Mesendoderm (in vitro differentiated cells): ENCODE data around the gene FAM53B.

ENCODE experiments used
- DNase-seq: peaks from one replicate; pipeline ENCODE4 v3.0.0; 2013
- H2AK5ac ChIP-seq: 2 replicates; pipeline ENCODE4 v1.6.1; 2013; ENCODE audit warnings: low read length, inconsistent platforms
- H2BK120ac ChIP-seq: 2 replicates; pipeline ENCODE4 v1.6.1; 2013; ENCODE audit warnings: low read depth, mild to moderate bottlenecking, low read length, moderate library complexity, mixed read lengths
- H2BK15ac ChIP-seq: replicated peaks from 2 replicates; pipeline ENCODE4 v1.6.1; 2013; ENCODE audit warnings: low read depth, mild to moderate bottlenecking, moderate library complexity
- H2BK5ac ChIP-seq: 2 replicates; pipeline ENCODE4 v1.6.1; 2013; ENCODE audit warnings: low read length, inconsistent platforms
- H3K18ac ChIP-seq: 2 replicates; pipeline ENCODE4 v1.6.1; 2013; ENCODE audit warnings: mild to moderate bottlenecking, low read length, mixed read lengths
- H3K23ac ChIP-seq: one replicate; pipeline ENCODE4 v1.6.1; 2013; ENCODE audit warnings: low read length
- H3K27ac ChIP-seq: 2 replicates; pipeline ENCODE4 v1.5.1; 2013; ENCODE audit warnings: low read depth, mild to moderate bottlenecking, inconsistent platforms, low read length, moderate library complexity
- H3K27me3 ChIP-seq: 2 replicates; pipeline ENCODE4 v1.6.1; 2013; ENCODE audit warnings: low read length, control low read depth, mild to moderate bottlenecking, inconsistent platforms; ENCODE audit not compliant: insufficient read depth, poor library complexity
- H3K36me3 ChIP-seq: 2 replicates; pipeline ENCODE4 v1.6.1; 2013; ENCODE audit warnings: low read length, inconsistent platforms; ENCODE audit not compliant: control insufficient read depth, insufficient read depth
- H3K4ac ChIP-seq: one replicate; pipeline ENCODE4 v1.6.1; 2013; ENCODE audit warnings: low read depth, mild to moderate bottlenecking, low read length, moderate library complexity
- H3K4me1 ChIP-seq: 2 replicates; pipeline ENCODE4 v1.6.1; 2013; ENCODE audit warnings: low read depth, low read length, inconsistent platforms; ENCODE audit not compliant: control insufficient read depth
- H3K4me2 ChIP-seq: 2 replicates; pipeline ENCODE4 v1.6.1; 2013; ENCODE audit warnings: low read length
- H3K4me3 ChIP-seq: 2 replicates; pipeline ENCODE4 v1.5.1; 2013; ENCODE audit warnings: mild to moderate bottlenecking, low read length
- H3K56ac ChIP-seq: one replicate; pipeline ENCODE4 v1.6.1; 2013; ENCODE audit warnings: low read length
- H3K79me1 ChIP-seq: 2 replicates; pipeline ENCODE4 v1.6.1; 2013; ENCODE audit warnings: low read length, inconsistent platforms
- H3K79me2 ChIP-seq: 2 replicates; pipeline ENCODE4 v1.6.1; 2013; ENCODE audit warnings: mild to moderate bottlenecking, low read length; ENCODE audit not compliant: control insufficient read depth, insufficient read depth
- H3K9ac ChIP-seq: 2 replicates; pipeline ENCODE4 v1.6.1; 2013; ENCODE audit warnings: low read length, inconsistent platforms
- H4K5ac ChIP-seq: one replicate; pipeline ENCODE4 v1.6.1; 2013; ENCODE audit warnings: low read length
- H4K8ac ChIP-seq: one replicate; pipeline ENCODE4 v1.6.1; 2013; ENCODE audit warnings: low read depth, mild to moderate bottlenecking, control low read depth, low read length, moderate library complexity
- WGBS: extraction: QIAGEN DNeasy Blood & Tissue Kit; methylation state at CpG from one replicate; pipeline ENCODE4 v1.1.7; 2013; ENCODE audit warnings: low lambda C conversion rate, missing lambda C conversion rate; ENCODE audit not compliant: insufficient coverage; ENCODE audit errors: extremely low coverage; 5-methylcytosine and 5-hydroxymethylcytosine counted together

The FAM53B gene

DNA sequence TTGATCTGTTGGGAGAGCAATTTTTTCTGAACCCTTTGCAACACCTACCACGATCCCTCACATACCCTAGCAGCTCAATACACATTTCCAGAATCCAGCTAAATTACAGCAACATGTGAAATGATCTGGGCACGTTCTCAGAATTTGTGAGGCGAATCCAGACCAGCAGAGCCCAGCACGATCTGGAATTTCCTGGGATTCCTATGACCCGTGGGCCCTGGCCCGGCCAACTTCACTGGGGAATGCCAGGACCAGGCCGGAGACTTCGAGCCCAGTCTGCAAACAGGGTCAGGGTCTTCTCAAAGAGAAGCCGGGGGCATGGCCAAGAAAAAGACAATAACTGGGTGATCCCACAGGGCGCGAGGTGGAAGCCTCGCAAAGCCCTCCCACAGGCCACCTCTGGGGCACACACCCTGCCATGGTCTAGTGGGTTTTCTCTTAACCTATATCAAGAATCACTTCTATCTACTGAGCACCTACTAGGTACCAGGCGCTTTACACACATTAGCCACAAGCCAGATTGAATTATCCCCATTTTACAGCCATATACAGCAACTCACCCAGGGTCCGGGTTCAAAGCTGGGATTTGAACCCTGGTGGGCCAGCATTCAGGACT is 33.8 kb downstream of the FAM53B start:
- H2AK5ac ChIP-seq = no peak overlapping the region
- no peak overlapping the region for H3K18ac ChIP-seq
- no peak overlapping the region for H2BK5ac ChIP-seq
- WGBS = no CpG with 5 or more reads among the region's 14 CpGs
- peaks cover 7% of the 10 kb centered on the region for H3K4me1 ChIP-seq
- peaks cover 2% of the 10 kb centered on the region for H3K79me2 ChIP-seq
- H3K4me3 ChIP-seq = no peak overlapping the region
- no peak overlapping the region for H3K4me2 ChIP-seq
- peaks cover 22% of the 10 kb centered on the region for H3K79me1 ChIP-seq
- H3K36me3 ChIP-seq = no peaks in the 10 kb centered on the region
- no peak overlapping the region for H2BK15ac ChIP-seq
- no peak overlapping the region for H3K27ac ChIP-seq
- no peak overlapping the region for H4K5ac ChIP-seq
- DNase-seq = no peak
- no peak overlapping the region for H3K56ac ChIP-seq
- no peak overlapping the region for H3K4ac ChIP-seq
- H3K27me3 ChIP-seq = no peaks in the 10 kb centered on the region
- H3K9ac ChIP-seq = no peak overlapping the region
- H2BK120ac ChIP-seq = no peak overlapping the region
- no peak overlapping the region for H4K8ac ChIP-seq
- H3K23ac ChIP-seq = no peak overlapping the region

DNA sequence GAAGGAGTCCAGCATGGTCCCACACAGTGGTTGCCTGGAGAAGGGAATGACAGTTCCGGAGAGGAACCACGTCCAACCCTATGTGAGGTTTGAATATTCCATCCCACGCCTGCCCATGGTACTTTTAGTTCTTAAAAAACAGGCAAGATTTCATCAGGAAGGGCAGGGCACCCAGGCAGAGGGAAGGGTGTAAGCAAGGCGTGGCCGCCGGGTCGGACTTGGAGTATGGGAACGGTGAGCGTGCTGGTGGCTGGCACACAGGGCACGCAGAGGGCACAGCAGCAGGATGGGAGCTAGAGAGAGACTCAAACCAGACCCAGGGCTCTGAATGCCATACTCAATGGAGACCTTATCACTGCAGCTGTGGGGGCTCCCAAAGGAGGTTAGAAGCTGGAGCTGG is 34.3 kb downstream of the FAM53B start:
- no CpG with 5 or more reads among the region's 10 CpGs for WGBS
- H3K9ac ChIP-seq = no peak overlapping the region
- H3K27ac ChIP-seq = no peak overlapping the region
- no peak overlapping the region for H2BK5ac ChIP-seq
- no peak overlapping the region for H4K5ac ChIP-seq
- no peak overlapping the region for H2AK5ac ChIP-seq
- H3K79me2 ChIP-seq = peaks cover 2% of the 10 kb centered on the region
- H3K27me3 ChIP-seq = no peaks in the 10 kb centered on the region
- H3K4me1 ChIP-seq = peaks cover 7% of the 10 kb centered on the region
- no peak overlapping the region for H3K23ac ChIP-seq
- H3K18ac ChIP-seq = no peak overlapping the region
- H2BK15ac ChIP-seq = no peak overlapping the region
- H3K56ac ChIP-seq = no peak overlapping the region
- no peak overlapping the region for H3K4me2 ChIP-seq
- no peak overlapping the region for H2BK120ac ChIP-seq
- H3K4ac ChIP-seq = no peak overlapping the region
- no peak for DNase-seq
- no peak overlapping the region for H4K8ac ChIP-seq
- H3K36me3 ChIP-seq = no peaks in the 10 kb centered on the region
- H3K79me1 ChIP-seq = peaks cover 20% of the 10 kb centered on the region
- H3K4me3 ChIP-seq = no peak overlapping the region

DNA sequence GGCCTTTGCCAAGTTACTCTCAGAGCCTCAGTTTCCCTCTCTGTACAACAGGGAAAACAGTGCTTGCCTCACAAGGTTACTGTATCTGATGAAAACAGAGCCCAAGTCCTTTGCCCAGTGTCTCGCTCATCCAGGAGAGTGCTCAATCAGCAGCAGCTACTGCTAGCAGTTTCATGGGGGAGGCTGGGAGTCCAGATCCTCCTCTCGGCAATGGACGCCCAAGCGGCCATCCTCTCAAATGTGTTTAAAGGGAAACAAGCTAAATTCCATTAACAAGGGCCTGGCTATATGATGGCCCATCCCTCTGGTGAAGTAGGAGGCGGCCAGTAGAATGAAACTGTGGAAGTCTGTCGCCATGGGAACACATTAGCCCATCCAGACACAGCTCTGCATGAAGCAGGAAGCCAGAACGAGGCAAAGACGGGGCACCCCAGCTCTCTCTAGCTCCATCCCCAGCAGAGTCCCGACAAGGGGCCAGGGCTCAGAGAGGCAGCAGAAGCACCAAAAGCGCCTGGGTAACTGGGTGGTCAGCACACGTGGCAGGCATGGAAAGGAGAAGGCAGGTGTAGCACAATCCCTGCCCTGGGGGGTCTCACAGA is 35.2 kb downstream of the FAM53B start:
- H3K79me2 ChIP-seq = peaks cover 2% of the 10 kb centered on the region
- peak; percentile 82 for DNase-seq
- no peak overlapping the region for H3K4me2 ChIP-seq
- no peak overlapping the region for H4K5ac ChIP-seq
- WGBS = no CpG with 5 or more reads among the region's 11 CpGs
- no peak overlapping the region for H2BK5ac ChIP-seq
- peaks cover 20% of the 10 kb centered on the region for H3K79me1 ChIP-seq
- no peak overlapping the region for H2BK15ac ChIP-seq
- H2AK5ac ChIP-seq = no peak overlapping the region
- H2BK120ac ChIP-seq = no peak overlapping the region
- H3K36me3 ChIP-seq = no peaks in the 10 kb centered on the region
- H3K4ac ChIP-seq = no peak overlapping the region
- peaks cover 7% of the 10 kb centered on the region for H3K4me1 ChIP-seq
- H3K18ac ChIP-seq = no peak overlapping the region
- no peak overlapping the region for H3K9ac ChIP-seq
- H3K27me3 ChIP-seq = no peaks in the 10 kb centered on the region
- no peak overlapping the region for H3K56ac ChIP-seq
- no peak overlapping the region for H3K23ac ChIP-seq
- no peak overlapping the region for H3K27ac ChIP-seq
- no peak overlapping the region for H3K4me3 ChIP-seq
- H4K8ac ChIP-seq = no peak overlapping the region

DNA sequence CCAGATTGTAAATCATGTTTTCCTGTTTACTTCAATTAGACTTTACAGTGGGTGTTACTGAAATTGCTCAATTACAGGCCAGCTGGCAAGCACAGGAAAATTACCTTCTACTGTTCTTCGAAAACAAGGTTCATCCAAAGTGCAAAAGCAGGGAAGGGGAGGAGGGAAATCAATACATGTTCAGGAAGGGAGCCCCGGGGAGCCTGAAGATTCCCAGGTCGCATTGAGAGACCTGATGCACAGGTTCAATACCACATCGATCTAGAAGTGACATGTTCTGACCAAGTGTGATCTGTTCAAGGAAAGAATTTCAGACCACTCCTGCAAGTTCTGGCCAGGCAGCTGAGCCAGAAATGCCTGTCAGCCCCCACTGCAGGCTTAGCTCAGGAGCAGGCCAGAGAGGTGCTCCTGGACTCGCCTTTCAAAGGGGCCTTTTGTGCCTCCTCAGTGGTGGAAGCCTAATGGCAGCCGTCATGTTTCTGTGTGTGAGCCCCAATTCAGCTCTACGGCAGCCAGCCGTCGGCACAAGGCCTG is 35.9 kb downstream of the FAM53B start:
- Histone ChIP-seq H3K4me1 (peaks cover 7% of the 10 kb centered on the region), H3K9ac (no peak overlapping the region), H4K5ac (no peak overlapping the region), H3K79me2 (peaks cover 2% of the 10 kb centered on the region), H3K4me3 (no peak overlapping the region), H2BK15ac (no peak overlapping the region), H3K79me1 (peaks cover 20% of the 10 kb centered on the region), H2BK5ac (no peak overlapping the region), H3K56ac (no peak overlapping the region), H3K36me3 (no peaks in the 10 kb centered on the region), H3K4me2 (no peak overlapping the region), H2BK120ac (no peak overlapping the region), H2AK5ac (no peak overlapping the region), H3K4ac (no peak overlapping the region), H3K27ac (no peak overlapping the region), H3K18ac (no peak overlapping the region), H4K8ac (no peak overlapping the region), H3K23ac (no peak overlapping the region), H3K27me3 (no peaks in the 10 kb centered on the region)
- WGBS = no CpG with 5 or more reads among the region's 9 CpGs
- no peak for DNase-seq

DNA sequence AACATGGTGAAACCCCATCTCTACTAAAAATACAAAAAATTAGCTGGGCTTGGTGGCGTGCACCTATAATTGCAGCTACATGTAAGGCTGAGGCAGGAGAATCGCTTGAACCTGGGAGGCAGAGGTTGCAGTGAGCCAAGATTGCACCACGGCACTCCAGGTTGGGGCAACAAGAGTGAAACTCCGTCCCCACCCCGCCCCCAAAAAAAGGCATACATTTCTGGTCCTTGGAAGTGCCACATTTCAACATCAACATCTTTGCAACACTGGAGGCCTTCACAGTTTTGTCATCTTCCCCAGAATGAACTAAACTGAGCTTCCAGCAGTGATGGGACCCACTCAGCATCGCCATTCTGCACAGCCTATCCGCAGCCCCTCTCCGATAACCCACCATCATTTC is 36.6 kb downstream of the FAM53B start:
- Histone ChIP-seq H2BK120ac (no peak overlapping the region), H4K5ac (no peak overlapping the region), H4K8ac (no peak overlapping the region), H3K9ac (no peak overlapping the region), H3K4me3 (no peak overlapping the region), H3K27ac (no peak overlapping the region), H2BK5ac (no peak overlapping the region), H2AK5ac (no peak overlapping the region), H3K4me2 (no peak overlapping the region), H3K23ac (no peak overlapping the region), H2BK15ac (no peak overlapping the region), H3K79me2 (peaks cover 2% of the 10 kb centered on the region), H3K56ac (no peak overlapping the region), H3K27me3 (no peaks in the 10 kb centered on the region), H3K79me1 (peaks cover 13% of the 10 kb centered on the region), H3K4me1 (peaks cover 7% of the 10 kb centered on the region), H3K18ac (no peak overlapping the region), H3K36me3 (no peaks in the 10 kb centered on the region), H3K4ac (no peak overlapping the region)
- no CpG with 5 or more reads among the region's 8 CpGs for WGBS
- no peak for DNase-seq

DNA sequence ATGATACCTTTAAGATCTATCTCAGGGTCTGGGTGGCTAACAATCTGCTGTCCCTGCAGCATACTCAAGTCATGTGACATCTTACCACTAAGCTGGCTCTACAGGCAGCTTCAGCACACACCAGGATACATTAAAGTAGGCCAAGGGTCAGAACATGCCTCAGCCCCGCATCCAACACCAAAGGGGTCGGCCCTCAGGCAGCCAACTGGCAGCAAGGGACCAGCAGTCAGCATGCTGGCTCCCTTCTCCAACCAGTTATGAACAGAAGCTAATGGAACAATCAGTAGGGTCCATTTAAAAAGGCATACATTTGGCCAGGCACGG is 37.1 kb downstream of the FAM53B start:
- H3K4me3 ChIP-seq = no peak overlapping the region
- no peak overlapping the region for H3K27ac ChIP-seq
- no peak for DNase-seq
- no peak overlapping the region for H3K4me2 ChIP-seq
- no peak overlapping the region for H3K56ac ChIP-seq
- H3K4me1 ChIP-seq = peaks cover 7% of the 10 kb centered on the region
- no peak overlapping the region for H2BK15ac ChIP-seq
- H2BK5ac ChIP-seq = no peak overlapping the region
- no CpG with 5 or more reads among the region's 3 CpGs for WGBS
- H3K4ac ChIP-seq = no peak overlapping the region
- H2BK120ac ChIP-seq = no peak overlapping the region
- H3K18ac ChIP-seq = no peak overlapping the region
- peaks cover 11% of the 10 kb centered on the region for H3K79me1 ChIP-seq
- no peaks in the 10 kb centered on the region for H3K27me3 ChIP-seq
- H4K8ac ChIP-seq = no peak overlapping the region
- H2AK5ac ChIP-seq = no peak overlapping the region
- H3K9ac ChIP-seq = no peak overlapping the region
- peaks cover 2% of the 10 kb centered on the region for H3K79me2 ChIP-seq
- H4K5ac ChIP-seq = no peak overlapping the region
- H3K36me3 ChIP-seq = no peaks in the 10 kb centered on the region
- no peak overlapping the region for H3K23ac ChIP-seq
